Bone marrow (tissue), 2 donors: ENCODE results near the gene RAPGEF4.

Experiments used
- DNase-seq, 2 donors: peaks; one replicate each; lab custom pipeline; 2025; lab: John Stamatoyannopoulos, UW

RAPGEF4 gene

DNA sequence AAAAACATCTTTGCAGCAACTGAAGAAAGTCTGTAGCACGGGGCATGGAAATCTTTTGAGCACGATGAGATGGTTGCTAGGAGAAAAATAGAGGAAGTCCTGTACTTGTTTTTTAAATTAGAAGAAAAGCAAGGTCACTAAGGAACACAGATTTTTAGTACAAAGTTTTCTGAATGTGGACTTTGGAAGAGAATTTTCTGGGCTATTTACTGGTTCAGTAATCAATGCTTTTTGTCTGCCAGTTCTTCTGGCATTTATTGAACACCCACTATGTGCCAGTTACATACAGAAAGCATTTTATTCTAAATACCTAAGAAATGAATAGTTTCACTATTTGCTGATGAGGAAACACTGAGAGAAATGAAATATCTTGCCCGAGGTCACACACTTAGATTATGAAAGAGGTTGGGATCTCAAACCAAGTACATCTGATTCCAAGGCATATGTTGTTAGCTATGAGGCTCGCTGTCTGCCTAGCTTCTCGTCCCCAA lies 324.4 kb downstream of the RAPGEF4 start:
- peak in 1 of 2 donors; percentile 31 for DNase-seq

DNA sequence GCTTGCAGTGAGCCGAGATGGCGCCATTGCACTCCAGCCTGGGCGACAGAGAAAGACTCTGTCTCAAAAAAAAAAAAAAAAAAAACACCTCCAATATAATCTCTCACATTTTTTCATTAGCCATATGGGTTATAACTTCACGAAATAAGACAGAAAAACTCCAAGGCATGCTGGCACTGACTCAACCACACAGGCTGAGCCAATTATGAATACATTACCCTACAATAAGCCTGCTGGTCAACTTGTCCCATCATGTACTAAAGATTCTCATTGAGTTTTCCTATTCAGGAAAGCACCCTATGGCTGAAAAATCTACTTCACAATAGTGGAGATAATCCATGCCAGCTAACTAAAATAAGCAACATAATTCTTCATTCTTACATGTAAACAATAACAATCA lies 327.2 kb downstream of the RAPGEF4 start:
- DNase-seq: no peak

- DNase-seq: no peak
Measured at GRCh38 chr2:173064151-173064805, 328.6 kb downstream of the RAPGEF4 start.

DNA sequence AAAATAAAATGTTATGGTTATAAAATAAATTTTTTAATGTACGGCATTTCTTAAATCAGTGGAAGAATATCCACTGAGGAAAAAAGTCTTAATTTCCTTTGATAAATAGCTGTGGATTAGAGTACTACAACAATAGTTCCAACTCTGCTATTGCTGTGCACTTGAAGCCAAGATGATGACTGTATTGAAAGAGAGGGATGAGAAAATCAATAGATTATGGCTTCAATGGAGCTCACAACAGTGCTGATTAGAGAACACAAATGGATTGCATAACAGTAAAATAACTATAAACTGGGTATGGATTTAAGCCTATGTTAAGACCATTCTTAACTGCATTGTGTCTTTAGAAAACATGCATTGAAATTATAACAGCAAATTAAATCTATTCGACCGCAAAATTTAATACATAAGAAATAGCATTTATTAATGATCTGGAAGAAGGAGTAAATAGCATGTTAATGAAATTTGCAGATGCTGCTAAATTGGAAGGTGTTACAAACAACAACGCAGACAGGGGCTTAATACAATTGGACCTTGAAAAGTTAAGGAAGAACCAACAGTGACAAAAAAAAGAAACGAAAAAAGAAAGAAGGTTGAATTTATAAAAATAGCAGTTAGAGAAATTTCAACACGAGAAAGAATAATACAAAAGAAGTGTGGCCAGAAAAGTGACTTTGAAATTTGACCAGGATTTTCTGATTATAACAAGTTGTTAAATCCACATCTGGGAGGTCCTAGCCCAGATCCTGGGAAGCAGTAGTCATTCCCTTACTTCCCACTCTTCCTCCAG lies 331.4 kb downstream of the RAPGEF4 start:
- no peak for DNase-seq

DNA sequence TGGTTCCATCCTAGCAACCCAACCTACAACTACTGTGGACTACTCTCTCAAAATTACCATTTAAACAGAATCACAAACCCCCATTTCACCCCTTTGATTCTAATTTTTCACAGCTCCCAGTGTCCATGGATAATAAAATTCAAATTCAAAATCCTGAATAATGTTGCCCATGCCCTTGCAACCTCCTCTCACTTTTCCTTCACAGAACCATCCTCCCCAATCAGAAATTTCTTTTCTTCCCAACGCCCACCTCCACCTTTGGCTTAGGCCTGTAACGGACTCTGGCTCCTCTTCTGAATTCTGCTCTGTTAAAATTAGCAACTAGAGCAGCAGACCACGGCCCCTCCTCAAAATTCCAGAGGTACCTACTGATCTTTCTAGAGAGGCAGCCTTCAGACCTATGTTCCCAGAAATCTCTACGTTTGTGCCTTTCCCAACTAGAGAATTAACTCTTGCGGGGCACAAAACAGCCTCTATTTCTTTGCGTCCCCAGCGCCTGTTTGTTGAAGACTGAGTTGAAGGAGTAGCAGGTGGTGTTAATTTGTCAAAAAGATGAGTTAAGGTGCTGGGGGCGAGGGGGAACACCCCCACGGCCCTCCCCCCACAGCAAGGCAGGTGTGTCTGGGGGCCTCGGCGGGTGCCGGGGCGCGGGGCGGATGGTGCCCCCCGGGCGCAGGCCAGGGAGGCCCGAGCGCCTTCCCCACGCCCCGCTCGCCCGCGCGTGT lies 339.6 kb downstream of the RAPGEF4 start:
- DNase-seq: no peak

DNA sequence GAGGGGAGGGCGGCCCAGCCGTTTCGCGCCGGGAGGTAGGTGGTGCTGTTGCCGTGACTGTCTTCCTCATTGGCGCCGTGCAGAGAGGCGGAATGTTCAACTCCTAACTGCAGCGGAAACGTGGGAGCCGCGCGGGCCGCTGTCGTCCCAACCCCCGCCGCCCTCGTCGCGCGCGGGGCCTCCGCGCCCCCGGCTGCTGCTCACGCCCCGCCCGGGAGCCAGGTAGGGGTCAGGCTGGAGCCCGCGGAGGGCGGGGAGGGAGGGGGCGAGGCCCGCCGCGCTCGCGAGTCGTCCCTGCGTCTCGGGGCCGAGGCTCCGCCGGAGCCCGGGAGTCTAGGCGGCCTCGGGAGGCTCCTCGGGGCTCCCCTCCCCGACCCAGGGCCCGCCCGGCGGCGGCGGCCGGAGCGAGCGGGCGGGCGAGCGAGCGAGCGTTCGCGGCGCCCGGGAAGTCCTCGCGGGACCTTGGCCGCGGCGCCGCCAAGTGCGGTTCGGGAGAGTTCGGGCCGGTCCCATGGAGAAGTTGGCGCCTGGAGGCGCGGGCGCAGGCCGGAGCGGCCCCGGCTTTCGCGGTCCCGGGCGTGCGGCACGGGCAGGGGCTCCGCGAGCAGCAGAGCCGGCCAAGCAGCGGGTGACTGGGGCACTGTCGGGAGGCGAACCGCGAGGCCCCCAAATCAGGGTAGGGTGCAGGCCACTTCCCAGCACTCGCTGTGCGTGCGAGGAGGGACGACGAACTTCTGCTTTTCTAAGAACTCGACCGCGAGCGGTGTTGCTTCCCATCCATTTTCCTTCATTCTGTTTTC lies 340.3 kb downstream of the RAPGEF4 start, which contains the start of gene MAP3K20:
Gene MAP3K20 (plus strand): TSS at position 66 of the 800 bp plus-strand sequence. CDS start 15,186 bp downstream, outside the sequence.
- peak; percentile 66 to 84 for DNase-seq

- DNase-seq: peak in 1 of 2 donors; percentile 84
Measured at GRCh38 chr2:173076581-173077345, 341.1 kb downstream of the RAPGEF4 start.

DNA sequence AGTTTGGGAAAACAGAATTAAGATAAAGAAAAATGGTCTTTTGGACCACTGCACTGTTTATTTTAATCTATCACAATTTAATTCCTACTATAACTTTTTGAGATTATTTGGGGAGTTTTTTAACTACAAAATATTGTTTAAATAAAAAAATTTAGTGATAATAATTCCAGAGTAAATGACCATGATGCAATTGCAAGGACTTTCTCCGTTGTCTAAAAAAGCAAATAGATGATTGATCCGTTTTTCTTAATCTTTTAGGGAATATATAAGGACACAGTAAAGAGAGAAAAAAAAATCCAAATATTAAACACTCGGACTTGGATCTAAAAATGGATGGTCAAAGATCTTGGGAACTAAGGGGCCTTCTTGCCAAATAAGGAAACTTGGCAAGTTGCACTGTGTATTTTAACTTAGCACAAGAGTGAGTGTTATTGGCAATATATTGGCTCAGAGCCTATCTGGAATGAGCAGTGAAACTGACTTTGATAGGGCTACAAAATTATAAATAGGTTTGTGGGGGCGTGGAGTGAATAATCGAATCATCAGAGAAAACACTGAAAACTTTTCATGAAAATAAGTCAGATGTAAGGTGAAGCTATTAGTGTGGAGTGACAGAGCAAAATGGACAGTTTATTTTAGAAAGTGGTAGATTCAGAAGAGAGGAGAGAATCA lies 342.0 kb downstream of the RAPGEF4 start:
- no peak for DNase-seq

DNA sequence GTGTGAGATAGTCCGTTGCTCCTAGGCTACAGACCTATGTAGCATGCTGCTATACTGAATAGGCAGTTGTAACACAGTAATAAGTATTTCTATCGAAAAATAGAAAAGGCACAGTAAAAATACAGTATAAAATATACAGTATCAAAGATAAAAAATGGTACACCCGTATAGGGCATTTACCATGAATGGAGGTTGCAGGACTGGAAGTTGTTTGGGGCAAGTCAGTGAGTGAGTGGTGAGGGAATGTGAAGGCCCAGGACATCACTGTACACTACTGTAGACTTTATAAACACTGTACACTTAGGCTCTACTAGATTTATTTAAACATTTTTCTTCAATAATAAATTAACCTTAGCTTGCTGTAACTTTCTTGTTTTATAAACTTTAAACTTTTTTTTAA lies 343.5 kb downstream of the RAPGEF4 start:
- DNase-seq: no peak

DNA sequence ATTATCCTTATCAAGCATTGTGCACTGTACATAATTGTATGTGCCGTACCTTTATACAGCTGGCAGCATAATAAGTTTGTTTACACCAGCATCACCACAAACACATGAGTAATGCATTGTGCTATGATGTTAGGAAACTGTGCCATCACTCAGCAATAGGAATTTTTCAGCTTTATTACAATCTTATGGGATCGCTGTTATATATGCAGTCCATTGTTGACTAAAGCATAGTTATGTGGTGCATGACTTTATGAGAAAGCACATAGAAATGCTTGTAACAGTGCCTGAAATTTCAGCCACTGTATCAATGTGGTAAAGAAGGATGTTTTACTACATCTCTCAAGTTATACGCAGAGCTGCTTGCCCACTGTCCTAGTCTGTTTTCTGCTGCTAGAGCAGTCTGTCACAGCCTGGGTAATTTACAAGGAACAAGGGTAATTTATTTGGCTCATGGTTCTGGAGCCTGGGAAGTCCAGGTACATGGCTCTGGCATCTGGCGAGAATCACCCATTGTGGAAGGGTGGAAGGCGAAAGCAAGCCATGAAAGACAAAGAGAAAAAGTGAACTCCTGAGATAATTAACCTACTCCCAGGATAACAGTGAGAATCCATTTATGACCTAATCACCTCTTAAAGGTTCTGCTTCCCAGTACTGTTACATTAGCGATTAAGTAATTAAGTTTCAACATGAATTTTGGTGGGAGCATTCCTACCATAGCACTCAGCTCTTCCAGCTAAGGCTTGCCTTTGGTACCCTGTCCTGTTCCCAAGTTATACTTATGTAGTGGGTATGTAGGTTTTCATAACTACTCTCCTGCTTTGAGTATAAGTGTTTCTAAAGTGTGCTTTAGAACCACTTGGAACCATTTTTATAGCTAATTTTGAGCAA lies 344.6 kb downstream of the RAPGEF4 start:
- no peak for DNase-seq

- no peak for DNase-seq
Measured at GRCh38 chr2:173086518-173087213, 351.0 kb downstream of the RAPGEF4 start.

DNA sequence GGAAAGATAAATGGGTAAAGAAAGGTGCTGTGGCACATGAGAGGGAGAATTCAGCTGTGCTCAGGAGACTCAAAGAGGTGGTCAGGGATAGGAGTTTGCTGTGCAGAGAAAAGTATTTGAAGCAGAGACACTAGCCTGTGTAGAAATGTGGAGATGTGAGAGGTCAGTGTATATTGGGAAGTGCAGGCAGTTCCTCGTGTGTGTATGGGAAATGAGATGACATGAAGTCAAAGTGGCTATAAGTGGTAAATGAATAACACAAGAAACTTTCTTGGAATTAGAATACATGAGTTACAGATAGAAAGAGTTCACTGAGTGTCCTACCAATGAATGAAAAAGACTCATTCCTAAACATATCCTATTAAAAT lies 351.6 kb downstream of the RAPGEF4 start:
- no peak for DNase-seq

GRCh38 chr2:173087793-173088496 lies 352.3 kb downstream of the RAPGEF4 start:
- no peak for DNase-seq

DNA sequence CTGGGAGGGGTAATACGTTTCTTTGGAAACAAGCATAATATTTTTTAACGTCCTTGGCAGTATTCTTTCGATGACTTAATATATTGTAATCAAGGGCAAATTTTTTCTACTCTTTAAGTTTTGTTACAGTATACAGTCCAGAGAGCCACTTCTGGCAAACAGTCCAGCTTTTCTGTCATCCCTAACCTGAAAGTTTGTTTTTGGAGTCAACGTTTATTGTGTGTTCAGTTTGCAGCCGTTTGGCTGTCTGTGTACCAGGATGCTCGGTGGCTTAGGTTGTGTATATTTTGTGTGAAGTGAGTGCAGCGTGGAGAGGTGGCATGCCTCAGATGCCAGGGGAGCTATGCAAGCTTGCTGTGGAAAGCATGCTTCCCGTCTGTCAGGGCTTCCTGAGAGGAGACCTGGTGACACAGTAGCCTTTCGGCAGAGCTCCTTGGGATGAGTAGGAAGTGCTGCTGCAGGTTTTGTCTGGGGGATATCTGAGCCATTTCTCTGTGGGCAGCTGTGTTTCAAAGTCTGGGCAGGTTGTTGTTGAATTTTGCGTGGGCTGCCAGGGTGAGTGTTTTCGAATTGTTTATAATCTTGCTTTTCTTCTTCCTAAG lies 354.7 kb downstream of the RAPGEF4 start:
- DNase-seq: no peak

- DNase-seq: no peak
Measured at GRCh38 chr2:173090973-173091660, 355.5 kb downstream of the RAPGEF4 start.

GRCh38 chr2:173091910-173092309 lies 356.3 kb downstream of the RAPGEF4 start:
- no peak for DNase-seq

DNA sequence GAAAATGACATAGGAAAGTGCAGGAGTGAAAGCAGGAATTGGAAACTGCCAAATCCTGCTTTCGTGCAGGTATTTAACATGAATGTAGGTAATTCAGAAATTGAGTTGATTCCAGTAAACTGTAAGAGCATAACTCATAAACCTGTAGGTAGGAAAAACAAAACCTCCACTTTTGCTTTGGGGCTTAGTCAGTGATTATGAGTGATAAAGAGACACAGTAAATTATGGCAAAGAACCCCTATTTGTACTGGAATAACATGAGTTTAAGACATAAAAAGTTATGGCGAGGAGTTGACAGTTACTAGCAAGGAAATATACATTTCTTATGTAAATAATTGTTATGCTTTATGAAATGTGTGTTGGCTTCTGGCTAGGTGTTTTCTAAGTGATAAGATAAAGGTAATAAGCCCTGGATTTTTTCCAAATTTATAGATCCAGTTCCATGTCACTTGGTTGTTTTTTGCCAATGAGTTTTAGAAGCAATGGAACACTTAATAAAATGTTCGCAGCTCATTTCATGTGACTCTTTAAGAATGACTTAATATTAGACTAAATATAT lies 357.3 kb downstream of the RAPGEF4 start:
- DNase-seq: no peak
